ENCODE results near the gene FRMD1. TPM values are rescaled to one million over a fixed set of nuclear protein-coding genes. Genes with fewer than 3 reads are reported as not detected.

The FRMD1 gene
- total RNA-seq, 1 experiment from 2014 or later, result not detected

GRCh38 chr6:168046696-168047095 is 32.3 kb downstream of the FRMD1 start:
- no peak overlapping the region for H3K27ac ChIP-seq (ENCODE audit: low read depth, low read length)
- DNase-seq (ENCODE audit: low read depth, low spot score) (no peak), ATAC-seq (no peak)
- no peaks in the 10 kb centered on the region for H3K79me2 ChIP-seq (ENCODE audit: insufficient read depth, low read length)
- no peaks in the 10 kb centered on the region for H4K20me1 ChIP-seq (ENCODE audit: insufficient read depth)
- no peaks in the 10 kb centered on the region for H3K36me3 ChIP-seq (ENCODE audit: control insufficient read depth in 1 of 2, insufficient read depth in 2 of 2, low read length in 2 of 2)
- H3K9me3 ChIP-seq (ENCODE audit: control insufficient read depth in 1 of 2, insufficient read depth in 1 of 2, low read depth in 1 of 2, low read length in 2 of 2), result no peaks in the 10 kb centered on the region
- ChIA-PET CTCF (interaction anchor here (0.7 kb wide), 1 partner anchor 8 kb away, joined by 3 read pairs; no protein-coding TSS in a partner anchor), RAD21 (ENCODE audit: low non-redundant PET in 1 of 2, low total read pairs in 2 of 2, uncharacterized antibody in 2 of 2, unreplicated experiment in 2 of 2) (no interaction called here), POLR2A (no interaction called here)
- no peaks in the 10 kb centered on the region for H3K4me1 ChIP-seq (ENCODE audit: control insufficient read depth in 1 of 2, insufficient read depth in 2 of 2, low read length in 2 of 2)
- intact Hi-C loops (cut with micrococcal nuclease), result no loop called here
- no peak overlapping the region for H2AFZ ChIP-seq (ENCODE audit: low read depth, low read length, poor library complexity, severe bottlenecking)
- TF ChIP-seq SRF (IDR thresholded peaks at IDR 0.05; ENCODE audit: low read depth) (no peak), ZBTB33 (IDR thresholded peaks at IDR 0.05; ENCODE audit: extremely low read depth, insufficient replicate concordance, low read length) (no peak), EZH2 (IDR thresholded peaks at IDR 0.05) (no peak), POLR2A (IDR thresholded peaks at IDR 0.05; ENCODE audit: borderline replicate concordance, extremely low read depth, insufficient read depth, insufficient read length) (no peak), ZNF274 (IDR thresholded peaks at IDR 0.05; ENCODE audit: low read depth, low read length) (no peak), RAD21 (IDR thresholded peaks at IDR 0.05; ENCODE audit: low read depth) (no peak), EGR1 (IDR thresholded peaks at IDR 0.05; ENCODE audit: low read depth) (no peak), CBX3 (IDR thresholded peaks at IDR 0.05; ENCODE audit: low read depth) (no peak), TCF7L2 (IDR thresholded peaks at IDR 0.05; ENCODE audit: borderline replicate concordance, extremely low read depth, insufficient read depth, insufficient read length) (no peak), REST (IDR thresholded peaks at IDR 0.05; ENCODE audit: low read depth) (no peak), CTCF (IDR thresholded peaks at IDR 0.05 in 2 of 3, conservative IDR thresholded peaks at IDR 0.05 in 1 of 3; ENCODE audit: borderline replicate concordance in 1 of 3, insufficient read depth in 1 of 3, low read depth in 2 of 3, low read length in 2 of 3) (no peak)
- H3K9ac ChIP-seq (ENCODE audit: low read length), result no peak overlapping the region
- no peak overlapping the region for H3K4me3 ChIP-seq (replicated peaks in 1 of 2; ENCODE audit: low read depth in 1 of 2, low read length in 2 of 2)
- BruUV-seq (replicated peaks), result no TSS peak
- no peak overlapping the region for H3K4me2 ChIP-seq (ENCODE audit: low read length)
- H3K9me2 ChIP-seq (ENCODE audit: insufficient read depth), result no peaks in the 10 kb centered on the region
- H3K27me3 ChIP-seq (ENCODE audit: insufficient read depth, low read length), result no peaks in the 10 kb centered on the region

Measured in HCT116 (cell line).